Activated CD4-positive, CD25-positive, alpha-beta regulatory T cell treated with anti-CD3 and anti-CD28 coated beads, Interleukin-2, amount 50 U/mL, for 16 hours (primary cell): ENCODE data around the gene EXOC3.
"Not testable (repeated sequence)": the region's sequence is repeated elsewhere in the genome, so short reads cannot be mapped to it uniquely, and the experiment has no call there.

ENCODE experiments used
- DNase-seq: peaks from one replicate; pipeline ENCODE4 v3.0.0-alpha.2; 2020; ENCODE audit warnings: low read depth, low spot score

Gene EXOC3

GRCh38 chr5:500491-500890 is 57.5 kb downstream of the EXOC3 start:
- DNase-seq = no peak

- DNase-seq = no peak
Measured at GRCh38 chr5:501105-501830, 58.3 kb downstream of the EXOC3 start.

GRCh38 chr5:501831-502184 is 58.8 kb downstream of the EXOC3 start:
- DNase-seq = no peak

GRCh38 chr5:502325-503079 is 59.5 kb downstream of the EXOC3 start:
- no peak for DNase-seq

- no peak for DNase-seq
Measured at GRCh38 chr5:504326-505154, 61.6 kb downstream of the EXOC3 start.

- no peak for DNase-seq
Measured at GRCh38 chr5:505951-506525, 63.1 kb downstream of the EXOC3 start.

- not testable (repeated sequence) for DNase-seq
Measured at GRCh38 chr5:507986-508575, 65.1 kb downstream of the EXOC3 start.

- DNase-seq = no peak
Measured at GRCh38 chr5:509611-510185, 66.7 kb downstream of the EXOC3 start.

- no peak for DNase-seq
Measured at GRCh38 chr5:510521-510920, 67.5 kb downstream of the EXOC3 start.

- no peak for DNase-seq
Measured at GRCh38 chr5:511476-511875, 68.5 kb downstream of the EXOC3 start.

- no peak for DNase-seq
Measured at GRCh38 chr5:513216-514100, 70.5 kb downstream of the EXOC3 start.

GRCh38 chr5:514101-514485 is 71.1 kb downstream of the EXOC3 start:
- no peak for DNase-seq

- DNase-seq = no peak
Measured at GRCh38 chr5:514673-515072, 71.7 kb downstream of the EXOC3 start.

- DNase-seq = no peak
Measured at GRCh38 chr5:515273-515836, 72.4 kb downstream of the EXOC3 start.

GRCh38 chr5:516338-516925 is 73.5 kb downstream of the EXOC3 start:
- DNase-seq = no peak
